Measurements from ENCODE around the gene SMARCD3. TPM values are rescaled to one million over a fixed set of nuclear protein-coding genes. Genes with fewer than 3 reads are reported as not detected.

Gene SMARCD3
- total RNA-seq, 1 donor from 2014 or later: 132 TPM

DNA sequence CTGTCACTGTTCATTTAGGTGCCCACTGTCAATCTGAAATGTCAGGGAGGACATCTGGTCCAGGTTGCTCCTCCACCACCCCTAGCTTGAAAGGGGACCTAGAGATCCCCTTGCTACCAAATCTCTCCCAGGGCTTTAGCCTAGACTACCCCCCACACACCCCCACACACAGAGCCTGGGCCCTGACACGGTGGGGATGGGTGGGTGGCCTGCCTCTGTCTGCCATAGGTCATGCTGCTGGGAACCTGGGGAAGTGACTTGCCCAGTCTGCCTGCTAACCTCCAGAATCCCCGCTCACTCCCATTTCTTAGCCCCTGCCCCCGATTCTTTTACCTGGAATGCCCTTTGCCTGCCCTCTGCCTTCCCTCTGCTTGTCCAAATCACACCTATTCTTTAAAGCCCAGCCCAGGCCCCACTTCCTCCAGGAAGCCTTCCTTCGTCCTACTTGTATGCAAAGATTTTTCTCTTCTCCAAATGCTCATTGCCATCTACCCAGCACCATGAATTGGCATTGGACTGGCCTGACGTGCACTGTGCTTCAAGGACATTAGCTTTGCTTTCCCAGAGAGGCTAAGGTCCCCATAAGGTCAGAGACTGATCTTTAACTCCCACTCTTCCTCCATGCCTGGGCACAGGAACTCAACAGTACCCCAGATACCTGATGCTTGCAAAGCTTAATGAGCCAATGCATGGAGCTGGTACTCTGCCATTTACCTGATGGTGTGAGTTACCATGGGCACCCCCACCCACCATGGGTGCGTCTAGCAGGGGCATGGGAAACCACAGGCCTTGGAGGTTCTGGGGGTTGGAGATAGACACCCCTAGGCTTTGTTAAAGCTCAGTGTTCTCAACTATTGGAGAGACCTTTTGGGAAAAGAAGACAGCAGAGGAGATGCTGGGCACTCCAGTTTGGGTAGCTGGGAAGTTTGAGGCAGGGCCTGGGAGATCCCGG lies 2.0 kb upstream of the SMARCD3 start:
- DNase-seq (peak; percentile 21), ATAC-seq (no peak)
- intact Hi-C loops (cut with micrococcal nuclease): no loop called here

DNA sequence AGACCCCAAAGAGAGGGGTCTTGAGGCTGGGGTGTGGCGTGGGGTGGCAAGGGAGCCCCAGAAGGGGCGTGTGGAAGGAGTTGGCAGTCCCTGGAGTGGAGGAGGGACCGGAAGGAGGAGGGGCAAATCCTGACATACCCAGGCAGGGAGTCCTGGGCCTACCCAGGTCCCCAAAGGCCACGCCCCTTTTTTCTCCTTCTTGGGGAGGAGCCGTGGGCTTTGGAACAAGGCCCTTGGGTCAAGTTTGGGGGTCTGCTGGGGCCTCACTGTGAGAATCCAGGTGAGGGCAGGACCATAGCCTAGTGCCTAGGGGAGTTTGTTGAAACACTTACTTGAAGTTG lies 1.2 kb upstream of the SMARCD3 start:
- ATAC-seq (peak; percentile 58), DNase-seq (peak; percentile 79)
- intact Hi-C loops (cut with micrococcal nuclease): no loop called here

DNA sequence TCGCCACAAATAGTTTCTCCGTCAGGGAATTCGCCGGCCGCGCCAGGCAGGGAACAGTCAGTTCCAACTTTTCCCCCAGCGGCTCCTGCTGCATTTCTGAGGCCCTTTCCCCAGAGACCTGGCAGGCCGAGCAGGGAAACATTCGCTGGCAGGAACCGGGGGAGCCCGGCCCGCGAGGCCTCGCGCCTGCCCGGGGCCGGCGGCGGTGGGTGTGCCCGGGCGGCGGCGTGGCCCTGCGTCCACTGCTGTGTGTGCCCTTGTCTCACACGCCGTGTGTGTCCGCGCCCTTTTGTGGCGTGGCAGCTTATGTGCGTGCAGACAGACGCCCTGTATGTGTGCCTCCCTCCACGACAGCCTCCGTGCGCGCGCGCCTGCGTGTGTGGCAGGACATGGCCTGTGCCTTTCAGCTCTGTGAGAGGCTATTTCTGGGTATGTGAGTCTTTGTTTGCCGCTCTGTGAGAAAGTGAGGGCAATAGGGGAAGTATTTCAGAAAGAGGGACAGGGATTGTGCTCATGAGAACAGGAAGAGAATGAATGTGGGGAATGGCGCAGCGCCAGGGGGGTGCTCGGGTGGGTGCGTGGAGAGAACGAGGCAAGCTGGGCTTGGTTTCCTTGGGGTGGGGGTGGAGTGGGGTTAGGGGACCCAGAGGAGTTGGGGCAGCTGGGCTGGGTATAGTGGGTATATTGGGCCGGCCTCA lies 689 bp upstream of the SMARCD3 start:
- intact Hi-C loops (cut with micrococcal nuclease): no loop called here
- peak; percentile 86 for DNase-seq
- peak; percentile 39 for ATAC-seq

DNA sequence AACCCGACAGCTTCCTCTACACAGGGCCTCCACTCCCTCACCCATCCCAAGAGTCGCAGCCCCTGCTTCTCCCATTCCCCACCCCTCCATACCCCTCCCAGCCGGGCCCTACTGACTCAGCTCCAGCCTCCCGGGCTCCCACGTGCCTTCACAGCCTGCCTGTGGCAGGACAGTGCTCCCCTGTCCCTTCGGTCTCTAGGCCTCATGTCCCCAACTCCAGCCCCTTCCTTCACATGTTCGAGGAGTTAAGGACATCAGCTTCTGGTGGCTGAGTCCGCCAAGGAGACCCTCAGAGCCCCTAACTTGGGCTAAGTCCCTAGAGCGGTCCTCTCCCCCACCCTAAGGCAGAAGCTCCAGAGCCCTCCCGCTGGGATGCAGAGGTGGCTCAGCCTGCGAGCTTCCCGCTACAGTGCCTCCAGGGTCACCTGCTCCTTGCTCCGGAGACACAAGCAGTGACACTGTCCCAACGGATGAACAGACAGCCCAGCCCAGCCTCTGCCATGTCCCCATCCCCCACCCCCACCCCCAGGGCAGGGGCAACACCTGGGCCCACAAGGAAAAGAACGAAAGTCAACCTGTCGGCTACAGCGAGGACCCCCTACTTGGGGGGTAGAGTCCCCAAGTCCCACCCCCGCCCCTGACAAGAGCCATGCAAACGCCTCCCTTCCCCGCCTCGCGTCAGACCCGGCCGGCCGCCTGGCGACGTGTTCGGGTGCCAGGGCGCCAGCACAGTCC lies 716 bp downstream of the SMARCD3 start:
- DNase-seq (peak; percentile 62), ATAC-seq (peak; percentile 12)
- intact Hi-C loops (cut with micrococcal nuclease): no loop called here

DNA sequence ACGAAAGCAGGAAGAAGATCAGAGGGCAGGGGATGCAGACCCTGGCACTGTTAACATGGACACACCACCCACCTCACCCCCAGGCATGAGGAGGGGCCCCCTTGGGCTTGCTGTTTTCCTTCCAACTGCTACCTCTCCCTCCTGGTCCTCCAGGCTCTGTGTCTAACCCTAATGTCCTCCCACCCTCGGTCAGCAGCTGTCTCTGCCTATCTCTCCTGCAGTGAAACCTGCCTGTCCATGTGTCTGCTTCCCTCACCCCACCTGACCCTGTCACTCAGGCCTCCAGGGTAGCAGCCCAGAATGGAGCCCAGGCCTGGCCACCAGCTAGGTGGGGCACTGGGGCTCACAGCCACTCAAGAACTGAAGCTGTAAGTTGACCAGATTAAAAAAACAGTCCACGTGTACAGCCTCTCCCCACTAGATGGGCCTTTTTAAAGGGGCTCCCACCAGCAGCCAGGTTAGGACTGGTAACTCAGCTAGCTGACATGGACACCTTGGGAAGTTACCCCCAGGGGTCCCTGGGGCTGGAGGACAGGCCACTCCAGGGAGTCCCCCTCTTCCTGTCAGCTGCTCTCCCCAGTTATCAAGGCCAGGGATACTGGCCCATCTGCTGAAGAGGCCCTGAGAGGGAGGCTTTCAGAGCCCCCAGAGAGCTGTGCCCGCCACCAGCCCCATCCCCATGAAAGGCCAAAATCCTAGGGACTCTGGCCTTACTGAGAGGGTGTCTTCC lies 1.5 kb downstream of the SMARCD3 start:
- intact Hi-C loops (cut with micrococcal nuclease): no loop called here
- no peak for ATAC-seq
- peak; percentile 42 for DNase-seq

DNA sequence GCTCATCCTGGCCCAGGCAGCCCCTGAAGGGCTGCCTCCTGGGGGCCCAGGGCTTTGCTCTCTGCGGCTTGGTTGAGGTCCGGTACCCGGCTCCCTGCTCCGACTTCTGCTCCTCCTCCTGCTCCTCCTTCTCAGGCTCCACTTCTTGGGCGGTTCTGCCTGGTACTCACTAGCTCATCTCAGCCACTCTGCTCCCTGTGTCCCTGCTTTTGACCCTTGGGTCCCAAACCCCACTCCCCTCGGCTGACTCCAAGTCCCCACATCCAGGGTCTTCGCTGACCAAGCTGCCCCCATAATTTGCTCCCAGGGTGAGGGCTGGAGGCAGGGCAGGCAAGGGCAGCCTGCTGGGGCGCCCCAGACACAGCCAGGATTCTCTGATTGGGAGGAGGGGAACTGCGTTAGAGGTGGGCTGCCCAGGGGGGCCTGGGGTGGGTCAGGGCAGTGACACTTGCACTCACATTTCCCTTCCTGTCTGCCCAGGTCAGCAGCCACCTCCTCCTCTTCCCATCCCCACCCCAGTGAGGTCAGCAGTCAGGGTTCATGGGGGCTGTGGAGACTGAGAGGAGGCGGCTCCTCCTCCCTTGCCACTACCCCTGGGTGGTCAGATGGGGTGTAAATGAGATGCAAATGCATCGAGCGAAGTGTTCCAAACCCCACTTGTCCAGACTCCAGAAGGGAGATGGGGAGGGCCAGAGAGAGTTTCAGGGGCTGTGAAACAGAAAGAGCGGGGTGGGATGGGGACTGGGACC lies 2.2 kb downstream of the SMARCD3 start:
- ATAC-seq (no peak), DNase-seq (peak; percentile 30)
- intact Hi-C loops (cut with micrococcal nuclease): no loop called here

DNA sequence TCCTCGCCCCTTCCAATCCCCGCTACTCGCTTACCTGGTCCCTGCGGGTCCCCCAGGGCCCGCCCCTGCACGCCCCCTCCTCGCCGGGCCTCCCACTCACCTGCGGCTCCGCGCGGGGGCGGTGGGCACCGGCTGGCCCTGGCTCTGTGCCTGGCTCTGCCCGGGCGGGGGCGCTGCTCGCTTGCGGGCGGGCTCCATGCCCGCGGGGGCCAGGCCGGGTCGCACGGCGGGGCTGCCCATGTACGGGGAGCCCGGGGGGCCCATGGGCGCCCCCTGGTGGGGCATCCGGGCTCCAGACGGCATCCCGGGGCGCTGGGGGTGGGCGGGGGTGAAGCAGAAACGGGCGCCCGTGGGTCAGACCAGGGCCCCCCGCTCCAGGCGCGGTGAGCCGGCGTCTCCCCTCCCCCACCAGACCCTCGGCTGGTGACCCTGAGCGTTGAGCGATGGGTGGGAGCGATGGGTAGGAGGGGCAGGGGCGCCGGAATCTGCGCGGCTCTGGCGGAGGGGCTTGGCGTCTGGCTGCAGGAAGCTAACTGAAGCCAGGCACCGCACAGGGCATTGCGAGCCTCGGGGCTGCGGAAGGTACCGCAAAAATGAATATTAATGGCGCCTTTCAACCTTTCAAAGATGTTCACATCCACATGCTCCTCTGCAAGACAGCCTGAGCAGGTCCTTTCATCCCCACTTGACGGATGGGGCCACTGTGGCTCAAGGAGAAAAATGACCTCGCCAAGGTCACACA lies 3.0 kb downstream of the SMARCD3 start:
- DNase-seq (peak; percentile 75), ATAC-seq (peak; percentile 4)
- intact Hi-C loops (cut with micrococcal nuclease): no loop called here

DNA sequence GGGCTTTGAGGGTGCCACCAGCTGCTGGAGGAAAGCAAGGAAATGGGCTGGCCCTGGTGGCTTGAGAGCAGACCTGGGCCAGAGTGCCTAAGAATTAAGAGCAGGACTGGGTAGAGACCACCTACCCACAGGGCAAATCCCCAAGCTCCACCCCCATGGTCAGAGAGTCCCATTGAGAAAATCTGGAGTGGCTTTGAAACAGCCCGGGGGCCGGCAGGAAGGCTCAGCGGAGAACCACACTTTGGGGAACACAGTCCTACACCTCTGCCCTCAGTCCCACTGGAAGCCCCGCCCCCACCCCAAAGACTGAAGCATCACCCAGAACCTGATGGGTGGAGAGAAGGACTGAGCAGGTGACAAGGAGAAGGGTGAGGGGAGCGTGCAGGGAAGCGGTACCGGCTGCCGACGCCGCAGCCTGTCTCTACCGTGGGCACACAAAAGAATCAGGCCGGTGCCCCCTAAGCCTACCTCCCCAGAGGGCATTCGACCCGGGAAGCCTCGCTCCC lies 3.6 kb downstream of the SMARCD3 start:
- ATAC-seq: no peak
- intact Hi-C loops (cut with micrococcal nuclease): no loop called here
- no peak for DNase-seq

DNA sequence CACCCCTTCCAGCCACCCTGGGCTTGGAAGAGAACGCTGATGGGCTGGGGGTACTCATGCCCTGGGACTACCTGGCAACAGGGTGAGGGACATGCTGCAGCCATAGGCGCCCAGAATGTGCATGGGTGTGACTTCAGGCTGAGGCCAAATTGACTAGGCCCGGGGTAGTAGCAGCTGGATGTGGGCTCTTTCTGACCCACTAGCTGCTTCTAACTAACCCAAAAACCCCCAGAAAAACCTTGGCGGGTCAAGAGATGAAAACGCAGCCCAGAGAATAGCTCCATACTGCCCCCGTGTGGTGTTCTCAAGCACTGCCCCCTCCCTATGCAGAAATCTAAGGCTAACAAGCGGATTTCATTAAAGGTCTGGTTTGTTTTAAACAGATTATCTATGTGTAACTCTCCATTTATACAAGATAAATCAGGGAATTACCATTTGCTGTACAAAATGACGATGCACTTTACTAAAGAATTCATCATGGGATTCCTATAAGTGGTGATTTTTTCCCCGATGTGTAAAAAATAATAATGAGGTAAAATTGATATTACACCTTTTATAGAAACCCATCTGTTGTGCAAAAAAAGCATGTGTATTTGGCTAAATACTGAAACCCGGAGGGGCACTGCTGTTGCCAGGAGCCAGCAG lies 4.2 kb downstream of the SMARCD3 start:
- intact Hi-C loops (cut with micrococcal nuclease): no loop called here
- DNase-seq (peak; percentile 56), ATAC-seq (no peak)

DNA sequence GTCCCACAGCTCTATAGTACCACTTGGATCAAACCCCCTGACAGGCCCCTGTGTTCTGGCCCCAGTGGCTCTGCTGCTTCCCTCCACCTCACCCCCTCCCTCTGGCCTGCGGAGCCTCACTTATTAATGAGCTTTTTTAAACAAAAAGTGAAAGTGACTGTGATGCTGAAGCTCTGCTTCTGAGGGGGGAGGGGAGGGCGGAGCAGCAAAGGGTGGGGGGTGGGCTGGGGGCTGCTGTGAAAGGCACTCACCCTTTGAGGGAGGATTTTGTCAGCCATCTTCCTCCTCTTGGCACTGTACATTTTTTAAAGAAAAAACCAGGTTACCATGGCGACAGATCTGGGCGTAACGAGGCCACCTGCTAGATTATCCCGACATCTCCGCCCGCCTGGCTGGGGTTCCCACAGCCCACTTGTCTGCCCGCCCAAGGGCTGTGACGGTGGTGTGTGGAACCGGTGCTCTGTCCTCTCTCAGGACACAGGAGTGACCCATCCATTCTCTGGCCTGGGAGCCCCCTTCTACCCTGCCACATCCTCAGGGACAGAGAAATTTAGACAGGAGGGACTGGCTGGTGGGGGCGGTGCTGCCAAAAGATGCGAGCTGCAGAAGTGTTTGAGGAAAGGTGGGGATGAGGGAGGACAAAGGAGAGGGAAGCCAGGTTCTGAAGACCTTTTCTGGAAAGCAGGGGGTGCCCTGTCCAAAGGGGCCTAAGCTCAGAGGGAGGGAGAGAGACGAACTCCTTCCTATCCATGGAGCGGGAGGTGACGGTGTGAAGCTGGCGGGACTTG lies 4.9 kb downstream of the SMARCD3 start:
- intact Hi-C loops (cut with micrococcal nuclease): no loop called here
- peak; percentile 33 for DNase-seq
- ATAC-seq: no peak

DNA sequence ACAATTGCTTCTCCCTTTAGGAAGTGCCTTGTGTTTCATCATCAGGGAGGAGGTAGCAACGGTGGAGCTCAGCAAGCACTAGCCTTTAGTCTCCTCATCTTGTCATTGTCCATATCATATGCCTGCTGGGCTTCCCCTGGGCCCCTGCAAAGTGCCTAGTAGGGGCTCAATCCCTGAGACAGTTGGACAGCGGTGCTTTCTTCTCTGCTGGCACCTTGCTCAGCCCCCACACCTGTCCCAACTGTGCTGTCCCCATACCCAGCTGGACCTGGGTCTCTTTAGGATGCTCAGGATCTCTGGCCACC lies 5.5 kb downstream of the SMARCD3 start:
- DNase-seq (no peak), ATAC-seq (no peak)
- intact Hi-C loops (cut with micrococcal nuclease): no loop called here

DNA sequence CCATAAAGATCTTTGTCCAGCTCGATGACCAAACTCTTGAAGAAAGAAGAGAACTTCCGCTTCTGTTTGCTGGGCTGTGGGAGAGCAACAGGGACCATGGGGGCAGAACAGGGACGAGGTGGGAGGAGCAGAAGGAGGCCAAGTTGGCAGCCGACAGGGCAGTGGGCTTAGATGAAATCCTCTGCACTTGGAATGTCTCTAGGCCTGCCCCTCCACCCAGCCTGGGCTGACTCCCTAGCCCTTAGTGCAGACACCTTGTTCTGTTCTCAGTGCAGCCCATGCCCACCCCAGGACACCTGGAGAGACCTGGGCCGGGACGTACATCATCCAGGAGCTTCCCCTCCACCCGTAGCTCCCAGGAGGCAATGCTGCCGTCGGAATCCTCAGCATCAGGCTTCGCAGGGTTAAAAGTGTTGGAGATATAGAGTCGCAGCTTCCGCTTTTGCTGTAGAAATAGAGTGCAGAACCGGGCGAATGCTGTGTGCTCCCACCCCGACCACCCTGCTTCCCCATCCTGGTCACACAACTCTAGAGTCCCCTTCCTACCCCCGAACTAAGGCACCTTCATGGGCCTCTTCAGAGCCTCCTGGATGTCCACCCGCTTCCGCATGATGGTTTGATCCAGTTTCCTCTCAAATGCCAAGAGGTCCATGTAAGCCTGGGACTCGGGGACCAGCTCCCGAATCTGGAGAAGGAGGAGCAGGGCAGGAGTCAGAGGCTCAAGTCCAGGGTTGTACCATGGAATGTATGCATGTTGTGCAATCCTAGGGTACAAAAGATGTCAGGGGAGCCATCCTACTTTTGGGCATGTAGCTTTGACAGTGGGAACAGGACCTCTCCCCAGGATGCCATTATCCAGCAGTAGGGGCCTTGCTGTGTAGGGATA lies 6.1 kb downstream of the SMARCD3 start:
- DNase-seq (peak; percentile 12), ATAC-seq (no peak)
- intact Hi-C loops (cut with micrococcal nuclease): no loop called here

DNA sequence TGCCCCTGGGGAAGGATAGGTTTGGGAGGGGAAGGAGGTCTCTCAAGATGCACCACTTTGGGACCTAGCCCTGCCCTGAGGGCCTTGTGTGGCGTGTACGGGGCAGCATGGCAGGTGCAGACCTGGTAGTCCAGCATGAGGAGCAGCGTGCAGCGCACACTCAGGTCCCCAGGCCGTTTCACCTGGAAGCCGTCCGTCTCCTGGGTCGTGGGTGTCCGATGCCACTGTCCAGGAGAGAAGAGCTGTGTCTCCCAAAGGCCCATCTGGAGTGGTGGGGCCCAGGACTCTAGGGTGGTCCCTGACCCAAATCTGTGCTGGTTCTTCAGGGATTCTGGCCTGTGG lies 6.8 kb downstream of the SMARCD3 start:
- no peak for ATAC-seq
- intact Hi-C loops (cut with micrococcal nuclease): no loop called here
- DNase-seq: peak; percentile 23

DNA sequence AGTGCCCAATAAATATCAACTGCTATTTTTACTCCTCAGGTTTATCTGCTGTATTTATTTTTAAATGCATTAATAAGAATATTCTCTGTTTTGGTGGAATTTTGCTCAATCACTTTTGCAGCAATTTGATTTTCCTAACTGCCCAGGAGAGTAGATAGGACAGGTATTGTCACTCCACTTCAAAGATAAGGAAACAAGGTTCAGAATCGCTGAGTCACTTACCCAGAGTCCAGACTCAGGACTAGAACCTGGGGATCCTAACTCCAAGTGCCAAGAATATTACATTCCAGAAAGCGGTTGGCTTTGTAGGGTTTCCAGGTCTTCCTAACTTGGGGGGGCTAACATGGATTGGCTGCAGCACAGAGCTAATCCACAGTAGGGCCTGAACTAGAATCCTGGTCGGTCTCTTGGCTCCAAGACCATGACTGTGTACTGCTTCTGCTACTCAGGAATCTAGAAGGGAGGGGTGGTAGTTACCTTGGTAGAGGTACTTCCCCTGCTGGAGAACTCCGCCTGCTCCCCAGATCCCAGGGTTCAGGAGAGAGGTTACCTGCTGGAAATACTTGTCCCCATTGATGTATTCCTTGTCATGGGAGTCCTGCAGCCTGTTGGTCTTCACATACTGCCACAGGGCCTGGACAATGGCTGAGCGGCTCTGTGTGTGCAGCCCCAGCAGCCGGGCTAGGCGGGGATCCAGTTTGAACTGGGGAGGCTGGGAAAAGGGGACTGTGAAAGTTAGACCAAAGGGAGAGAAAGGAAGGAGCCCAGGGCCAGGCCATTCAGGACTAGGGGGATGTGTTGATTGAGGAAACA lies 7.3 kb downstream of the SMARCD3 start:
- intact Hi-C loops (cut with micrococcal nuclease): no loop called here
- no peak for ATAC-seq
- peak; percentile 16 for DNase-seq

DNA sequence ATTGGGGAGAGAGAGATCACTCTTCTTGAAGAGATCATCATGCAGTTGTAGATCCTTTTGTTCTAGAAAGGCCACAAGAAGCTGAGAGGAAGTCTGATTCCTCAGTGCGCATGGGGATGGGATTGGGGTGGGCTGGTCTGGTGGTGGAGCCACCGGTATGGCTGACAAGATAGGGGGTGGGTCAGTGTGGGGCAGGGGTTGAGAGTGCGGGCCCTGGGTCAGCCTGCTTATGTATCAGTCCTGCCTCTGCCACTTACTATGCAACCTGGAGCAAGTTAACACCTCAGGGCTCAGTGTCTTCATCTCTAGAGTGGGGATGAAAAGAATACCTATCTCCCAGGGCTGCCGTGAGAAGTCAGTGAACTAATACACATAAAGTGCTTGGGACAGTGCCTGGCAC lies 8.0 kb downstream of the SMARCD3 start:
- intact Hi-C loops (cut with micrococcal nuclease): no loop called here
- DNase-seq (no peak), ATAC-seq (peak; percentile 34)

All from left ventricle myocardium superior (tissue), 1 donor.